GM19023 (cell line): Measurements from ENCODE around the gene ATP2A3.

Source experiments
- ATAC-seq: cut with Tn5 transposase; IDR thresholded peaks from one replicate; pipeline ENCODE4 v1.9.1; 2021; ENCODE audit warnings: mild to moderate bottlenecking, moderate library complexity; ENCODE audit not compliant: unreplicated experiment

ATP2A3 gene

GRCh38 chr17:3974138-3974687, 10.0 kb upstream of the ATP2A3 start:
- no peak for ATAC-seq

GRCh38 chr17:3973495-3974137, 9.4 kb upstream of the ATP2A3 start:
- ATAC-seq, result no peak

GRCh38 chr17:3972931-3973330, 8.7 kb upstream of the ATP2A3 start:
- ATAC-seq, result no peak

GRCh38 chr17:3972281-3972731, 8.1 kb upstream of the ATP2A3 start:
- no peak for ATAC-seq

GRCh38 chr17:3970668-3971067, 6.4 kb upstream of the ATP2A3 start:
- no peak for ATAC-seq

GRCh38 chr17:3969963-3970362, 5.7 kb upstream of the ATP2A3 start:
- ATAC-seq, result no peak

GRCh38 chr17:3968886-3969524, 4.8 kb upstream of the ATP2A3 start:
- no peak for ATAC-seq

GRCh38 chr17:3968015-3968414, 3.8 kb upstream of the ATP2A3 start:
- no peak for ATAC-seq

GRCh38 chr17:3966720-3967363, 2.6 kb upstream of the ATP2A3 start:
- ATAC-seq, result no peak

GRCh38 chr17:3965118-3965800, 1.0 kb upstream of the ATP2A3 start:
- peak; percentile 42 for ATAC-seq

GRCh38 chr17:3963237-3964201, 718 bp downstream of the ATP2A3 start:
- ATAC-seq, result peak; percentile 7

- ATAC-seq, result no peak
Observed at GRCh38 chr17:3962965-3963236, 1.3 kb downstream of the ATP2A3 start.

- ATAC-seq, result no peak
Observed at GRCh38 chr17:3962217-3962964, 1.8 kb downstream of the ATP2A3 start.

GRCh38 chr17:3961564-3962047, 2.6 kb downstream of the ATP2A3 start:
- no peak for ATAC-seq

- ATAC-seq, result no peak
Observed at GRCh38 chr17:3960764-3961163, 3.5 kb downstream of the ATP2A3 start.

GRCh38 chr17:3959921-3960601, 4.2 kb downstream of the ATP2A3 start:
- no peak for ATAC-seq

- no peak for ATAC-seq
Observed at GRCh38 chr17:3959295-3959899, 4.8 kb downstream of the ATP2A3 start.

GRCh38 chr17:3957735-3958599, 6.3 kb downstream of the ATP2A3 start:
- no peak for ATAC-seq
